HepG2 (cell line): Measurements from ENCODE around the gene PISD. TPM values are rescaled to one million over a fixed set of nuclear protein-coding genes. Genes with fewer than 3 reads are reported as not detected.
A peak's percentile ranks its signal among the peaks of the same experiment; 100 is the strongest.

Experiments used
- ATAC-seq: fragments of 200-7000 bp; cut with Tn5 transposase; 3 replicates; pipeline ENCODE4 v1.9.1; 2020; ENCODE audit warnings: mild to moderate bottlenecking, moderate library complexity
- Bru-seq: library from RNA; stranded (reverse); fragments of 400-500 nt; gene quantifications from one replicate; lab custom pipeline; 2021; lab: Mats Ljungman, UMichigan
- BruChase-seq, 2 experiments: library from RNA; stranded (reverse); fragments of 400-500 nt; gene quantifications; one replicate each; lab custom pipeline; 2021; lab: Mats Ljungman, UMichigan
- BruUV-seq: library from RNA; stranded (reverse); fragments of 400-500 nt; replicated peaks from 2 replicates; lab custom pipeline; 2021; lab: Mats Ljungman, UMichigan
- CTCF ChIA-PET: fragments of 300-600 bp; formaldehyde crosslinking; extraction: SDS; loops from one replicate; lab custom pipeline; 2021; ENCODE audit warnings: low total read pairs, inconsistent platforms, low intra/inter-chr PET ratio; lab: Yijun Ruan, JAX
- POLR2A ChIA-PET: fragments of 350-600 bp; sonication (Branson Sonifier 250); formaldehyde crosslinking; loops from one replicate; lab custom pipeline; 2020; ENCODE audit warnings: antibody characterized with exemption, inconsistent platforms; lab: Yijun Ruan, JAX
- DNase-seq: peaks from one replicate; pipeline ENCODE4 v3.0.0-alpha.2; 2015; ENCODE audit warnings: low spot score
- FAIRE-seq: peaks from 3 replicates; lab custom pipeline; 2011; peaks lifted over from hg19 to GRCh38; lab: Jason Lieb, UNC
- H2AFZ ChIP-seq: one replicate; pipeline ENCODE4 v1.6.1; 2011; ENCODE audit warnings: low read length, inconsistent platforms
- H3K27ac ChIP-seq: fragments of 300-600 bp; 3 replicates; pipeline ENCODE4 v1.8.0; 2011; ENCODE audit warnings: mixed run types, mild to moderate bottlenecking, mixed read lengths, low read length, inconsistent platforms; ENCODE audit not compliant: insufficient read depth; ENCODE audit errors: extremely low read length
- H3K27me3 ChIP-seq, 2 experiments: fragments of 200-600 bp in 1 of 2; 2 replicates in 1 of 2; 3 replicates in 1 of 2; pipeline versions ENCODE4 v1.6.0 to v1.8.0; 2011; ENCODE audit warnings: low read length in 2 of 2, mild to moderate bottlenecking in 2 of 2, moderate library complexity in 2 of 2, inconsistent platforms in 1 of 2; ENCODE audit not compliant: insufficient read depth in 2 of 2, control insufficient read depth in 1 of 2
- H3K36me3 ChIP-seq, 2 experiments: fragments of 200-600 bp in 1 of 2; replicated peaks in 1 of 2; 2 replicates in 1 of 2; 3 replicates in 1 of 2; pipeline versions ENCODE4 v1.5.1 to v1.8.0; 2011; ENCODE audit warnings: low read length in 2 of 2, inconsistent platforms in 1 of 2; ENCODE audit not compliant: insufficient read depth in 2 of 2, control insufficient read depth in 1 of 2
- H3K4me1 ChIP-seq: 2 replicates; pipeline ENCODE4 v1.5.1; 2012; ENCODE audit warnings: low read length, inconsistent platforms; ENCODE audit not compliant: insufficient read depth
- H3K4me2 ChIP-seq: 2 replicates; pipeline ENCODE4 v1.6.0; 2011; ENCODE audit warnings: low read depth, low read length, inconsistent platforms
- H3K4me3 ChIP-seq, 3 experiments: fragments of 200-600 bp in 1 of 3; sonication (generic), shearing (Covaris generic) in 1 of 3; replicated peaks in 1 of 3; 2 replicates each; pipeline ENCODE4 v1.5.1; 2011 to 2016; ENCODE audit warnings: low read length in 3 of 3, inconsistent platforms in 2 of 3, low read depth in 2 of 3, mild to moderate bottlenecking in 2 of 3, control low read depth in 1 of 3, mixed read lengths in 1 of 3; ENCODE audit not compliant: insufficient read depth in 1 of 3
- H3K79me2 ChIP-seq: one replicate; pipeline ENCODE4 v1.6.1; 2011; ENCODE audit warnings: low read length, inconsistent platforms; ENCODE audit not compliant: insufficient read depth
- H3K9ac ChIP-seq: 2 replicates; pipeline ENCODE4 v1.6.0; 2011; ENCODE audit warnings: mild to moderate bottlenecking, low read depth, low read length, inconsistent platforms; ENCODE audit not compliant: insufficient read depth
- H3K9me3 ChIP-seq: 2 replicates; pipeline ENCODE4 v1.5.1; 2012; ENCODE audit warnings: mild to moderate bottlenecking, low read length
- H4K20me1 ChIP-seq: 2 replicates; pipeline ENCODE4 v1.6.0; 2011; ENCODE audit warnings: inconsistent platforms, mild to moderate bottlenecking, low read length, moderate library complexity; ENCODE audit not compliant: insufficient read depth
- ATF6 ChIP-seq: sonication (generic); formaldehyde crosslinking; conservative IDR thresholded peaks from 2 replicates; pipeline ENCODE4 v1.4.0; 2020; ENCODE audit warnings: missing genetic modification reagents
- GTF3A ChIP-seq: sonication (generic); formaldehyde crosslinking; conservative IDR thresholded peaks from 2 replicates; pipeline ENCODE4 v1.4.0; 2020; ENCODE audit warnings: mild to moderate bottlenecking, missing genetic modification reagents
- MED1 ChIP-seq: sonication (generic); formaldehyde crosslinking; IDR thresholded peaks from 2 replicates; pipeline ENCODE4 v1.4.0; 2020; ENCODE audit warnings: missing genetic modification reagents
- MYPOP ChIP-seq: sonication (generic); formaldehyde crosslinking; IDR thresholded peaks from 2 replicates; pipeline ENCODE4 v1.8.1; 2023; ENCODE audit warnings: mild to moderate bottlenecking, moderate library complexity, missing genetic modification reagents
- NCOA2 ChIP-seq: sonication (generic); formaldehyde crosslinking; IDR thresholded peaks from 2 replicates; pipeline ENCODE4 v1.8.0; 2022; ENCODE audit warnings: inconsistent platforms
- RARA ChIP-seq: IDR thresholded peaks from 2 replicates; pipeline ENCODE4 v1.6.1; 2016; ENCODE audit warnings: missing genetic modification reagents, missing compliant biosample characterization
- THRA ChIP-seq: sonication (generic); formaldehyde crosslinking; IDR thresholded peaks from 2 replicates; pipeline ENCODE4 v1.4.0; 2020; ENCODE audit warnings: missing genetic modification reagents, borderline replicate concordance
- ZFY ChIP-seq: sonication (generic); formaldehyde crosslinking; IDR thresholded peaks from 2 replicates; pipeline ENCODE4 v1.4.0; 2020; ENCODE audit warnings: missing genetic modification reagents
- ZNF724P ChIP-seq: sonication (generic); formaldehyde crosslinking; IDR thresholded peaks from 2 replicates; pipeline ENCODE4 v1.8.0; 2022; ENCODE audit warnings: missing genetic modification reagents, borderline replicate concordance
- WGBS: methylation state at CpG from one replicate; pipeline ENCODE4 v1.1.6; 2017; ENCODE audit warnings: low lambda C conversion rate; 5-methylcytosine and 5-hydroxymethylcytosine counted together
- in situ Hi-C: cut with HindIII; loops from 2 replicates; pipeline ENCODE4 v1.10.0; 2017; ENCODE audit warnings: low pct_unique_long_range_greater_than_20kb; ENCODE audit not compliant: extremely low pct_ligation_motif_present
- intact Hi-C: fragments of 100-400 bp; cut with micrococcal nuclease; formaldehyde crosslinking; loops from one replicate; pipeline ENCODE4 v1.10.0; 2022; ENCODE audit not compliant: unreplicated experiment
- long read RNA-seq, 2 experiments: library from RNA in 1 of 2; library from polyadenylated mRNA in 1 of 2; stranded (forward) in 1 of 2; unstranded in 1 of 2; transcript quantifications; one replicate each; pipeline ENCODE4 v2.0.0, GENCODE V29; 2019 to 2022
- polyA minus RNA-seq, 3 experiments: library from RNA; depleted of rRNA, polyadenylated mRNA; stranded (reverse); fragments of >200 nt; gene quantifications; 2 replicates each; pipeline ENCODE4 v1.2.3, GENCODE V29; 2011; ENCODE audit warnings: low replicate concordance in 1 of 3
- polyA plus RNA-seq, 8 experiments: library from polyadenylated mRNA; depleted of rRNA in 3 of 8; stranded (reverse) in 7 of 8; unstranded in 1 of 8; fragments of >200 nt; fragmentation: Illumina TruSeq in 4 of 8; extraction: Trizol in 4 of 8; gene quantifications; 2 replicates each; pipeline versions ENCODE4 v1.2.1 to v1.2.3, GENCODE V29; 2011 to 2016; ENCODE audit warnings: low read depth in 4 of 8, missing spikeins in 1 of 8, mixed read lengths in 1 of 8; ENCODE audit not compliant: insufficient read depth in 1 of 8
- total RNA-seq, 5 experiments: library from RNA; depleted of rRNA; stranded (reverse); fragments of >200 nt; fragmentation: Illumina TruSeq; extraction: Trizol; gene quantifications; 2 replicates each; pipeline ENCODE4 v1.2.3, GENCODE V29; 2016; ENCODE audit warnings: low read depth in 1 of 5

The PISD gene
- 30.0 and 47.7 TPM in 2 replicates for total RNA-seq (2016; rRNA removed; fragmentation: Illumina TruSeq; extraction: Trizol)
- 8.9 and 9.7 TPM in 2 replicates for total RNA-seq (2016; cell fraction: cytosol; rRNA removed; fragmentation: Illumina TruSeq; extraction: Trizol; ENCODE audit: low read depth)
- total RNA-seq (2016; cell fraction: insoluble cytoplasmic fraction; rRNA removed; fragmentation: Illumina TruSeq; extraction: Trizol): 26.3 and 48.8 TPM in 2 replicates
- 21.3 and 21.7 TPM in 2 replicates for total RNA-seq (2016; cell fraction: membrane; rRNA removed; fragmentation: Illumina TruSeq; extraction: Trizol)
- total RNA-seq (2016; cell fraction: nucleus; rRNA removed; fragmentation: Illumina TruSeq; extraction: Trizol): 39.3 and 43.4 TPM in 2 replicates
- 30.1 and 38.6 TPM in 2 replicates for polyA plus RNA-seq (2011; rRNA removed)
- 27.5 and 28.8 TPM in 2 replicates for polyA plus RNA-seq (2011; cell fraction: cytosol; rRNA removed)
- polyA plus RNA-seq (2011; cell fraction: nucleus; rRNA removed): 96.1 and 99.7 TPM in 2 replicates
- 21.9 and 29.8 TPM in 2 replicates for polyA plus RNA-seq (2012)
- 7.1 and 8.1 TPM in 2 replicates for polyA plus RNA-seq (2016; cell fraction: cytosol; fragmentation: Illumina TruSeq; extraction: Trizol; ENCODE audit: low read depth)
- 25.8 and 29.7 TPM in 2 replicates for polyA plus RNA-seq (2016; cell fraction: insoluble cytoplasmic fraction; fragmentation: Illumina TruSeq; extraction: Trizol; ENCODE audit: low read depth)
- 14.7 and 16.1 TPM in 2 replicates for polyA plus RNA-seq (2016; cell fraction: membrane; fragmentation: Illumina TruSeq; extraction: Trizol; ENCODE audit: low read depth)
- polyA plus RNA-seq (2016; cell fraction: nucleus; fragmentation: Illumina TruSeq; extraction: Trizol; ENCODE audit: insufficient read depth, low read depth): 78.0 and 82.4 TPM in 2 replicates
- 24.4 and 42.4 TPM in 2 replicates for polyA minus RNA-seq (2011; rRNA and poly(A)+ RNA removed; ENCODE audit: low replicate concordance)
- polyA minus RNA-seq (2011; cell fraction: cytosol; rRNA and poly(A)+ RNA removed): 13.1 and 16.7 TPM in 2 replicates
- polyA minus RNA-seq (2011; cell fraction: nucleus; rRNA and poly(A)+ RNA removed): 18.4 and 22.0 TPM in 2 replicates
- percentile 71 among the genes with signal in this experiment for Bru-seq, nascent RNA
- percentile 82 among the genes with signal in this experiment for BruChase-seq, experiment 1, labeled RNA remaining after a 6-hour chase
- BruChase-seq, experiment 2, labeled RNA remaining after a 2-hour chase: percentile 77 among the genes with signal in this experiment
- long read RNA-seq, experiment 1, transcript PISD-209 (8 exons, 1,963 nt): major isoform, 39 of 67 reads
- long read RNA-seq, experiment 1, partial matches to known transcripts: 3 of 67 reads
- long read RNA-seq, experiment 1, other reads (novel, unspliced or antisense): 25 of 67 reads
- long read RNA-seq, experiment 2, transcript PISD-209 (8 exons, 1,963 nt): major isoform, 28 of 82 reads
- long read RNA-seq, experiment 2, partial matches to known transcripts: 20 of 82 reads
- long read RNA-seq, experiment 2, other reads (novel, unspliced or antisense): 33 of 82 reads

- ATAC-seq (peak; percentile 92), DNase-seq (peak; percentile 92), FAIRE-seq (peak; percentile 92)
- Histone ChIP-seq H4K20me1 (peaks cover 5% of the 10 kb centered on the region; the same call in 1 of the 2 replicates), H3K9ac (peak within 1 kb of the TSS; percentile 83), H3K36me3 (no peaks in the 10 kb centered on the region), H3K4me1 (peaks cover 42% of the 10 kb centered on the region), H3K4me2 (peak within 1 kb of the TSS; percentile 88), H3K9me3 (no peaks in the 10 kb centered on the region), H3K79me2 (peaks cover 45% of the 10 kb centered on the region), H2AFZ (peak within 1 kb of the TSS; percentile 96), H3K4me3 (peak within 1 kb of the TSS; percentile 83 to 100 (median 93)), H3K27ac (peak within 1 kb of the TSS; percentile 83), H3K27me3 (no peaks in the 10 kb centered on the region; a peak in 2 of 5 replicates)
- in situ Hi-C loops: loop anchor here (25.0 kb wide), 1 partner anchor 425 kb away; no protein-coding TSS in a partner anchor
- no TSS peak for BruUV-seq
- POLR2A ChIA-PET: interaction anchor here (0.6 to 3.0 kb wide), 31 partner anchors 9 to 814 kb away, joined by 3 to 33 read pairs (median 4); partner anchors contain the start of genes DEPDC5 and PRR14L
- CTCF ChIA-PET: no interaction called here
- 0% methylated on average over 15 of the region's 52 CpGs for WGBS
- intact Hi-C loops: loop anchor here (1.0 to 10.0 kb wide), 4 partner anchors 90 to 423 kb away; partner anchors contain the start of genes DEPDC5, PRR14L and YWHAH
- TF ChIP-seq THRA (CRISPR knock-in tag) (0 out of 2 replicates have a peak, but pooled peaks have one; percentile 21), ATF6 (CRISPR knock-in tag) (0 out of 2 replicates have a peak, but pooled peaks have one; percentile 39), MYPOP (CRISPR knock-in tag) (0 out of 2 replicates have a peak, but pooled peaks have one; percentile 10), RARA (peak; percentile 41; the same call in 1 of the 2 replicates), NCOA2 (CRISPR knock-in tag) (0 out of 2 replicates have a peak, but pooled peaks have one; percentile 8), ZNF724P (CRISPR knock-in tag) (peak; percentile 76; the same call in 1 of the 2 replicates), GTF3A (CRISPR knock-in tag) (0 out of 2 replicates have a peak, but pooled peaks have one; percentile 43), MED1 (peak; percentile 84), ZFY (peak; percentile 49; the same call in 1 of the 2 replicates)
Observed at GRCh38 chr22:31661851-31662667, at the start of gene PISD. Gene PISD (minus strand): TSS chr22:31662215. CDS start chr22:31662208, 7 bp downstream.
